Ectodermal cell (in vitro differentiated cells): ENCODE results near the gene ITSN1.

Experiments
- H3K27ac ChIP-seq: 2 replicates; pipeline ENCODE4 v1.7.0; 2013; ENCODE audit warnings: mild to moderate bottlenecking, low read depth, low read length; ENCODE audit not compliant: insufficient read depth, poor library complexity, severe bottlenecking
- H3K27me3 ChIP-seq: 2 replicates; pipeline ENCODE4 v1.7.0; 2013; ENCODE audit warnings: mild to moderate bottlenecking, low read length; ENCODE audit not compliant: insufficient read depth, control insufficient read depth, poor library complexity, severe bottlenecking
- H3K36me3 ChIP-seq: one replicate; pipeline ENCODE4 v1.7.0; 2013; ENCODE audit warnings: low read length; ENCODE audit not compliant: control insufficient read depth, insufficient read depth
- H3K4me1 ChIP-seq: one replicate; pipeline ENCODE4 v1.7.0; 2013; ENCODE audit warnings: low read length; ENCODE audit not compliant: control insufficient read depth, insufficient read depth
- H3K4me3 ChIP-seq: 2 replicates; pipeline ENCODE4 v1.7.0; 2013; ENCODE audit warnings: low read depth, low read length, control low read depth; ENCODE audit not compliant: insufficient read depth
- H3K9me3 ChIP-seq: 2 replicates; pipeline ENCODE4 v1.7.0; 2013; ENCODE audit warnings: mild to moderate bottlenecking, low read length, moderate library complexity; ENCODE audit not compliant: control insufficient read depth
- WGBS, 2 experiments: methylation state at CpG; one replicate each; pipeline ENCODE4 v1.1.7; 2013; ENCODE audit warnings: missing lambda C conversion rate in 2 of 2; 5-methylcytosine and 5-hydroxymethylcytosine counted together

ITSN1 gene

DNA sequence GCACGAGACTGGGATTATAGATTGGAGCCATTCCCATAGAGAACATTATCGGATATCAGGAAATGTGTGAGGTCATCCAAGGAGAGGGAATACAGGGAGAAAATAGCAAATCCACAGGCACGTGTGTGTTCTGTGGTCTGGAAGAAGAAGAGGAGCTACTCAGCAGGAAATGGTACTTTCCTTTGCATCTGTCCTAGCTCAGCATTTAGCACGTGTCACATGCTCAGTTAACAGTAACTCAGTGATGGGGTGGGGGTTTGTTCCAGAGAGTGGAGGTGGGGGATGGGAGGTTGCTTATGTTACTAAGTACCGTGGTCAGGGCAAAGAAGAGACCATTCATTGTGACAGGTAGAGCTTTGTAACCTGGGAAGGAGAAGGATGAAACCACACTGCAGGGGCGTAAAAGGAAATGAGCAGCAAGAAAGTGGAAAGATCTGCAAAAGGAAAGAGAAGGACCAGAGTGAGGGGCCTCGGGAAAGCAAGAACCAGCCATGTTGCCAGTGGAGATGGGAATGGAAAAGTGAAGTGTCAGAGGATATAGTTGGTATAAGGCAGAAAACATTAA, 172.9 kb downstream of the ITSN1 start:
- Histone ChIP-seq H3K27ac (no peak overlapping the region), H3K4me3 (no peak overlapping the region), H3K27me3 (no peaks in the 10 kb centered on the region), H3K36me3 (peaks cover 9% of the 10 kb centered on the region), H3K9me3 (no peaks in the 10 kb centered on the region), H3K4me1 (peaks cover 15% of the 10 kb centered on the region)
- 80 to 85% methylated on average over 7 of the region's 7 CpGs for WGBS, 2 experiments

DNA sequence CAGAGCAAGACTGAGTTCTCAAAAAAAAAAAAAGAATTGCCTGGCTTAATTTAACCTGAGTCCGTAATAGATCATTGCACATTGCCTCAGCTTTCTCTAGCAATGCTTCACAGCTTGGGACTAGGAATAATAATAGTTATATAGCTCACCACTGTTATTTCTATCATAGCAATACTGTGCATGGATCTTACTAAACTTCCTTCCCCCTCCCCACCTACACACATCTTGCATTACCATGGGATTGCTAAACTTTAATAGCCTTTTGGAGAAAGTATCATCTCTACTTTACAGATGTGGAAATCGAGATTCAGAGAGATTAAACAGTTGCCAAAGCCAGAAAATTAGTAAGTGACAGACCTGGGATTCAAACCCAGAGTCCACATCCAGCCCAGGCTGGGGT, 173.9 kb downstream of the ITSN1 start:
- peaks cover 4% of the 10 kb centered on the region for H3K36me3 ChIP-seq
- H3K4me3 ChIP-seq = no peak overlapping the region
- H3K27me3 ChIP-seq = no peaks in the 10 kb centered on the region
- H3K27ac ChIP-seq = no peak overlapping the region
- WGBS, 2 experiments = 78 to 97% methylated on average over 2 of the region's 2 CpGs
- H3K4me1 ChIP-seq = peaks cover 16% of the 10 kb centered on the region
- no peaks in the 10 kb centered on the region for H3K9me3 ChIP-seq

DNA sequence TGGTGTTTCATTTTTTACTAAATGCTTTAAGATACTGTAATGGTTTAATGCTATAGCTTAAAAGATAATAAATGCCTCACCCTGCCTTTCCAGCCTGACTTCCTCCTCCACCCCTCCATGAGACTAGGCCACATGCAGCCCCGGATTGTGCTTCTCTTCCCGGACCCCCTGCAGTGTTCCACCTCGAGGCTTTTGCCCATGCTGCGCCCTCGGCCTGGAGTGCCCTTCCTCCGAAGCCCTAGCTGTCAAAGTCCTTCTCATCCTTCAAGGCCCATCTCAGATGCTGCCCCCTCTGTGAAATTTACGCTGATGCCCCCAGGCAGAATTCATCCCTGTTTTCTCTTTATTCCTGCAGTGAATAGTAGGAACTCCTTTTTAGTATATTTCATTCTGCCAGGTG, 174.8 kb downstream of the ITSN1 start:
- H3K4me1 ChIP-seq = peaks cover 24% of the 10 kb centered on the region
- no peaks in the 10 kb centered on the region for H3K36me3 ChIP-seq
- H3K4me3 ChIP-seq = no peak overlapping the region
- 71 to 73% methylated on average over 7 of the region's 7 CpGs for WGBS, 2 experiments
- H3K27ac ChIP-seq = no peak overlapping the region
- no peaks in the 10 kb centered on the region for H3K27me3 ChIP-seq
- no peaks in the 10 kb centered on the region for H3K9me3 ChIP-seq

DNA sequence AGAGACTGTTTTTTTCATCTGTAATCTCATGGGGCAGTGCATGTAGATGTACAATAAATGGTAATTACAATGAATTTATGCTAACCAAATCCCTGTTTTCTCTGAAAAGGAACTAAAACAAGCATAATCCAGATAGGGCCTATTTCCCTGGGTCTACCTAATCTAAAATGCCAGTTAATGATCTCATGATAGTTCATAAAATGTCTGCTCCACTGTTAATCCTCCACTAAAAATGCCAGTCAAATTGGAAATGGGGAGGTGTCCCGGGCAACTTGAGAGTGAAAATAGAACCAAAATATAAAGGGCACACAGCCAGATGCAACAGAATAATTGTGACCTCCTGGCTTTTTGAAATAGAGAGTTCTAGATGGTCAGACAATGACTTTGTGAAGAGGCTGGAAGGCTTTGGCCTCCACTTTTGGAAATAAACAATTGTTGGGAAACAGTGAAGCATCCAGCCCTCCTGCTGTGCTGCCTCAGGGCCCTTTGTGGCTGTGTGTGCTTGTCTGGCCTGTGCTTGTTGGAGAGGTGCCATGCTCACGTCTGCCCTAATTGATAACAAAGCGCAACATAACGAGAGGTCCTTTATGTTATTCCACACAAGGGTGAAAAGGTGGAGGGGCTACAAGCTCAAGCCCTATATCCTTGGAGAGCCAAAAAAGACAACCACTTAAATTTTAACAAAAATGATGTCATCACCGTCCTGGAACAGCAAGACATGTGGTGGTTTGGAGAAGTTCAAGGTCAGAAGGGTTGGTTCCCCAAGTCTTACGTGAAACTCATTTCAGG, 175.6 kb downstream of the ITSN1 start:
- Histone ChIP-seq H3K4me1 (peaks cover 24% of the 10 kb centered on the region), H3K9me3 (no peaks in the 10 kb centered on the region), H3K27ac (no peak overlapping the region), H3K27me3 (no peaks in the 10 kb centered on the region), H3K36me3 (no peaks in the 10 kb centered on the region), H3K4me3 (no peak overlapping the region)
- WGBS, 2 experiments = 87 to 88% methylated on average over 6 of the region's 6 CpGs

DNA sequence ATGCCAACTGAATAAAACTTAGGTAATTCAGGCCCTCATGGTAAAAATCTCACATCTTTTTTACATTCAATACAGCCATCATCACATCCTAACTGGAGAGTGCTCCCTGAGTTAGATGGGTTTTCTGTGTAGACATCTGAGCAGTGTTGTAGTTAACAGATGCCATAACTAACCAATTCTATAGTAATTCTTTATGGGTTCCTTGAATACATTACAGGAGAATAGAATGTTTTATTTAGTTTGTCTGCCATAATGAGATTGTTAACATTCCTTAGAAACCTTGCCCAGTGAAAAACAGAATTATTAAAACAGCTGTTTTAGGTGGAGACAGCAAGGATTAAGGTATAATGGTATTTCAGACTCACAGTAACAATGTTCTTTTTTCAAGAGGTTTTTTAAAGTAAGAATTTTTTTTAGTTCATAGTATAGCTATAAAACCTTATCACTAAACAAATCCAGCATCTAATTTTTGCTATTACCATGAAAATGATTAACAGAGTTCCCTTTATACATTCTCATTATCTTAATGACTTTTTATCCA, 178.0 kb downstream of the ITSN1 start:
- Histone ChIP-seq H3K9me3 (no peaks in the 10 kb centered on the region), H3K4me1 (peaks cover 24% of the 10 kb centered on the region), H3K36me3 (no peaks in the 10 kb centered on the region), H3K4me3 (no peak overlapping the region), H3K27me3 (no peaks in the 10 kb centered on the region), H3K27ac (no peak overlapping the region)

DNA sequence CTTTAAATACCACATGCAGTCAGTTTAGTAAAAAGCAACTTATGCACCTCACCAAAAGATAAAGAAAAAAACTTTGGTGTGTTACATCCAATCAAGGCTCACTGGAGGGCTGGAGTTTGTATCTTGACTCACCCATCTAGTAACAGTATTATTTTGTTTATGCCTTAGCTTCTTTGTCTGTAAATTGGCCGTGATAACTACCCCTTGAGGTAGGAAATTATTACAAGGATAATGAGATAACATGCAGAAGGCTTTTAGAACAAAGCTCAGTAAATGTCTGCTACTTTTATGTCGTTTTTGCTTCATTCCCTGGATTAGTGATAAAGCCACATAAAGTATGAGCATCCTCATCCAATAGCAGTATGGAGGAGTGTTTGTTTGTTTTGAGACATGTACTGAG, 178.5 kb downstream of the ITSN1 start:
- no peaks in the 10 kb centered on the region for H3K9me3 ChIP-seq
- no peaks in the 10 kb centered on the region for H3K27me3 ChIP-seq
- peak overlapping the region; percentile 11 for H3K27ac ChIP-seq
- H3K4me1 ChIP-seq = peaks cover 24% of the 10 kb centered on the region
- H3K36me3 ChIP-seq = no peaks in the 10 kb centered on the region
- 46 to 50% methylated on average over 2 of the region's 2 CpGs for WGBS, 2 experiments
- no peak overlapping the region for H3K4me3 ChIP-seq

DNA sequence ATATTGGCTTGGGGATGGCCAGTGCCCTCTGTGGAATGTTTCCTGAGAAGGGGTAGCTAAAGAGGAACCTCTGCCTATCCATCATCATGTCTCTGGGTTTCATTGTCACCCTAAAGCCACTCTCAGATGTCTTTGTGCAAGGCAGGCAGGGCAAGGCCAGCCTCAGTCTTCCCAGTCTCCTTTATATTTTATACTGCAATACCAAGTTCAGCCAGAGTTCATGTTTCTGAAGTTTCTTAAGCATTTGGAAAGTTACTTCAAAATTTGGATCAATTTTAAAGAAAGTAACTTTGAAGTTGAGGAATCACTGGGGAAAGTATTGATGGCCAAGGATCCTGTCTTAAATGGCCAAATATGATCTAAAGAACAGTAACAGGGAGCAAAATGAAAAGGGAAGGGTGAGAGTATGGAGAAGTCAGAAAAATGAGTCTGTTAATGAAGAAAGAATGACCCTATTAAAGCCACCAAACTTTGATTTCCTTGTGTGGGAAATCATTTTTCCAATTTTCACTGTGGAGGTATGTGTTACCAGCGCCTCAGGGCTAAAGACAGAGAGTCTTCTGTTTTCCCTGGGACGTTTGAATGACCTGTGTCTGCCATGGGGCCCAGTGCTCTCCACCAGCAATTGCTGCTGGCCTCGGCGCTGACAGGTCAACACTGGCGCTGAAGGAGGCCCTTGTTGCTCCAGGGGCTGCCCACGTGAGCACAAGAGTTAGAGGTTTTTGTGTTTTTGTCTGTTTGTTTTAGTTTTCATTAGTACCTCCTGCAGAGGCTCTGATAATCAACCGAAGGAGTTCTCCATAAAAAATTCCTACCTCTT, 179.4 kb downstream of the ITSN1 start:
- Histone ChIP-seq H3K4me1 (peaks cover 18% of the 10 kb centered on the region), H3K27me3 (no peaks in the 10 kb centered on the region), H3K27ac (peak overlapping the region; percentile 55), H3K9me3 (no peaks in the 10 kb centered on the region), H3K4me3 (no peak overlapping the region), H3K36me3 (no peaks in the 10 kb centered on the region)
- 59 to 67% methylated on average over 6 to 7 of the region's 7 CpGs for WGBS, 2 experiments

DNA sequence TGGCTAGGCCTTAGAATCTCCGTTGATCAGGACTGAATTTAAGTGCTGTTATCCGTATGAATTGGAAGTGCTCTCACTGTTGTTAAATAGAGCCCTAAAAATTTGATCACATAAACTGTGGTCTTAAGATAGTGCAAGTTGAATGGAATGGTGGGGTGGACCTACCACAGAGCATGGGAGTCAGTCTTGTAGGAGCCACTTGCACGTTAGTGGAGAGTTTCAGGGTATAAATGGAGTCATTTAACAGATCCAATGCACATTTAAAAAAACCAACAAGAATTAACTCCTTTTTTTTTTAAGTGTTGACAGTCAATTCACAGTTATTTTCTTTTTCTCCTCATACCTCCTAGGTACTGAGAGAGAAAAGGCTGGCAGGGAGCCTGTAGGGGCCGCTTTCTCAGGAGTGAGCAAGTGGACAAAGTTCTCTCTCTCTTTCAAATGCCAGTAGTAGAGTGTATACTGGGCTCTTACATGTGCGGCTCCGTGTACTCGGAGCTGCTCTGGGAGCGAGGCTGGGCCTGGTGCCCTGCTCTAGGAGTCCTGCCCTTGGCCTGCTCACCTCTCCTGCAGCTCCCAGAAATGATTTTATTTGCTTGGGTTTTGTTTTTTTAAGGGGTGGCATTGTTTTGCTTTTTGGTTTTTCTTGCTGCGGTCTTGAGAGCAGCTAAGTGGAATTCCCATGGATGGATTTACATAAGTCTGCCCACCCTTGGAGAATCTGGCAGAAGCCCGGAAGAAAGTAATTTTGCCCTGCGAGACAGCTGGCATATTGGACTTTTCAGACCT, 182.0 kb downstream of the ITSN1 start:
- 93 to 94% methylated on average over 11 of the region's 11 CpGs for WGBS, 2 experiments
- Histone ChIP-seq H3K27ac (no peak overlapping the region), H3K27me3 (no peaks in the 10 kb centered on the region), H3K9me3 (no peaks in the 10 kb centered on the region), H3K4me1 (peaks cover 9% of the 10 kb centered on the region), H3K4me3 (no peak overlapping the region), H3K36me3 (peaks cover 12% of the 10 kb centered on the region)

DNA sequence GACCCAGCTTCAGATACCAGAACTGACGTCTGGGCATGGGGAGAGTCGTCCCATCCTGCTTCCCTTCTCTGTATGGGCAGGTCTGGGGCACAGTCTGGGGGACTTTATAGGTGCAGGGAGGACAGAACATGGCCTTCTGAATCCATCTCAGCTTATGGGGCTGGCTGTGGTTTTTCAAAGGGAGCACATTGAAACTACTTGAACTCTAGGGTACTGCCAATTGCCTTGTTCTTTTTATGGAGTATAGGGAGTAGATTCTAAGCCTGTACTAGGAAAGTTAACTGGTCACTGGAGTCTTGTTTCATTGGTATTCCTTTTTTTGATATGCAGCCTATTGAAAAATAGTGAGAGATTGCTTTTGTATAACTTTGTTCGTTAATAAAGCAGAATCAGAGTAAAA, 183.1 kb downstream of the ITSN1 start:
- Histone ChIP-seq H3K27me3 (no peaks in the 10 kb centered on the region), H3K36me3 (peaks cover 21% of the 10 kb centered on the region), H3K9me3 (no peaks in the 10 kb centered on the region), H3K4me1 (peaks cover 9% of the 10 kb centered on the region), H3K4me3 (no peak overlapping the region), H3K27ac (no peak overlapping the region)
- WGBS, 2 experiments = 97 to 98% methylated on average over 3 of the region's 3 CpGs
